Testis (tissue), 3 donors: Measurements from ENCODE around the gene AKAP6. TPM values are rescaled to one million over a fixed set of nuclear protein-coding genes. Genes with fewer than 3 reads are reported as not detected.

Source experiments
- DNase-seq: peaks from one replicate; pipeline ENCODE4 v3.0.0-alpha.2; 2019
- H3K27ac ChIP-seq, 2 donors: fragments of 200-600 bp; sonication (generic); one replicate each; pipeline ENCODE4 v1.5.1; 2019
- H3K27me3 ChIP-seq: fragments of 200-600 bp; sonication (generic); one replicate; pipeline ENCODE4 v1.5.1; 2019
- H3K36me3 ChIP-seq: fragments of 200-600 bp; sonication (generic); one replicate; pipeline ENCODE4 v1.5.1; 2017; ENCODE audit warnings: low read depth; ENCODE audit errors: missing control alignments
- H3K4me1 ChIP-seq: fragments of 200-600 bp; sonication (generic); one replicate; pipeline ENCODE4 v1.5.1; 2019
- H3K4me3 ChIP-seq, 2 donors: fragments of 200-600 bp; sonication (generic); one replicate each; pipeline ENCODE4 v1.5.1; 2017 to 2019
- H3K9me3 ChIP-seq: fragments of 200-600 bp; sonication (generic); one replicate; pipeline ENCODE4 v1.5.1; 2017
- POLR2A ChIP-seq: fragments of 450-650 bp; IDR thresholded peaks from one replicate; pipeline ENCODE4 v1.6.1; 2017; ENCODE audit warnings: antibody characterized with exemption, mild to moderate bottlenecking, moderate library complexity
- WGBS, 2 donors: methylation state at CpG; one replicate each; pipeline ENCODE4 v1.1.5; 2018; 5-methylcytosine and 5-hydroxymethylcytosine counted together
- intact Hi-C: fragments of 100-400 bp; cut with DNase I; formaldehyde crosslinking; loops from one replicate; pipeline ENCODE4 v1.15.1; 2023; ENCODE audit warnings: low total_unique reads
- polyA plus RNA-seq: library from polyadenylated mRNA; stranded (reverse); fragments of 350-450 nt; fragmentation: Illumina TruSeq; extraction: RNeasy Lipid Tissue Mini Kit (QIAGEN cat#74804); gene quantifications from one replicate; pipeline ENCODE4 v1.2.3, GENCODE V29; 2014; ENCODE audit warnings: low read depth, low replicate concordance; ENCODE audit not compliant: insufficient read depth
- total RNA-seq, 2 donors: library from RNA; depleted of rRNA; stranded (reverse); fragments of >200 nt; gene quantifications; one replicate each; pipeline ENCODE4 v1.2.3, GENCODE V29; 2016
- TF ChIP-seq, protein P1 (sequence below), 3 experiments: fragments of 450-650 bp in 2 of 3; fragments of 200-600 bp in 1 of 3; sonication (generic) in 1 of 3; IDR thresholded peaks; one replicate each; pipeline ENCODE4 v1.5.1; 2016 to 2019; ENCODE audit warnings: antibody characterized with exemption in 3 of 3, mild to moderate bottlenecking in 2 of 3, moderate library complexity in 1 of 3

Gene AKAP6
- total and polyA plus RNA-seq, 3 donors from 2014 or later, result 26.6 to 30.9 (median 30.9) TPM

GRCh38 chr14:32656601-32657000 is 327.5 kb downstream of the AKAP6 start:
- Histone ChIP-seq H3K9me3 (no peaks in the 10 kb centered on the region), H3K27me3 (no peaks in the 10 kb centered on the region), H3K4me1 (no peaks in the 10 kb centered on the region), H3K36me3 (no peaks in the 10 kb centered on the region), H3K27ac (no peak overlapping the region), H3K4me3 (no peak overlapping the region)
- no peak for DNase-seq
- 86 to 90% methylated on average over 3 of the region's 3 CpGs for WGBS, 2 donors
- intact Hi-C loops, result no loop called here
- TF ChIP-seq, protein P1, sequence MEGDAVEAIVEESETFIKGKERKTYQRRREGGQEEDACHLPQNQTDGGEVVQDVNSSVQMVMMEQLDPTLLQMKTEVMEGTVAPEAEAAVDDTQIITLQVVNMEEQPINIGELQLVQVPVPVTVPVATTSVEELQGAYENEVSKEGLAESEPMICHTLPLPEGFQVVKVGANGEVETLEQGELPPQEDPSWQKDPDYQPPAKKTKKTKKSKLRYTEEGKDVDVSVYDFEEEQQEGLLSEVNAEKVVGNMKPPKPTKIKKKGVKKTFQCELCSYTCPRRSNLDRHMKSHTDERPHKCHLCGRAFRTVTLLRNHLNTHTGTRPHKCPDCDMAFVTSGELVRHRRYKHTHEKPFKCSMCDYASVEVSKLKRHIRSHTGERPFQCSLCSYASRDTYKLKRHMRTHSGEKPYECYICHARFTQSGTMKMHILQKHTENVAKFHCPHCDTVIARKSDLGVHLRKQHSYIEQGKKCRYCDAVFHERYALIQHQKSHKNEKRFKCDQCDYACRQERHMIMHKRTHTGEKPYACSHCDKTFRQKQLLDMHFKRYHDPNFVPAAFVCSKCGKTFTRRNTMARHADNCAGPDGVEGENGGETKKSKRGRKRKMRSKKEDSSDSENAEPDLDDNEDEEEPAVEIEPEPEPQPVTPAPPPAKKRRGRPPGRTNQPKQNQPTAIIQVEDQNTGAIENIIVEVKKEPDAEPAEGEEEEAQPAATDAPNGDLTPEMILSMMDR (IDR thresholded peaks at IDR 0.05), result no peak
- TF ChIP-seq POLR2A, result no peak

- no peak for DNase-seq
- no peaks in the 10 kb centered on the region for H3K36me3 ChIP-seq
- H3K4me1 ChIP-seq, result no peaks in the 10 kb centered on the region
- no peak overlapping the region for H3K27ac ChIP-seq
- H3K27me3 ChIP-seq, result no peaks in the 10 kb centered on the region
- no peak overlapping the region for H3K4me3 ChIP-seq
- WGBS, 2 donors, result 84 to 90% methylated on average over 4 of the region's 4 CpGs
- intact Hi-C loops, result no loop called here
- TF ChIP-seq POLR2A, result no peak
- TF ChIP-seq, protein P1 (IDR thresholded peaks at IDR 0.05), result no peak
- H3K9me3 ChIP-seq, result no peaks in the 10 kb centered on the region
Measured at GRCh38 chr14:32657081-32657480, 328.0 kb downstream of the AKAP6 start.

- WGBS, 2 donors, result 84 to 85% methylated on average over 6 of the region's 6 CpGs
- Histone ChIP-seq H3K36me3 (no peaks in the 10 kb centered on the region), H3K4me1 (no peaks in the 10 kb centered on the region), H3K27ac (no peak overlapping the region), H3K9me3 (no peaks in the 10 kb centered on the region), H3K4me3 (no peak overlapping the region), H3K27me3 (no peaks in the 10 kb centered on the region)
- no peak for DNase-seq
- TF ChIP-seq POLR2A, result no peak
- TF ChIP-seq, protein P1 (IDR thresholded peaks at IDR 0.05), result no peak
- intact Hi-C loops, result no loop called here
Measured at GRCh38 chr14:32661216-32661615, 332.1 kb downstream of the AKAP6 start.

- Histone ChIP-seq H3K27me3 (no peaks in the 10 kb centered on the region), H3K27ac (no peak overlapping the region), H3K4me3 (no peak overlapping the region), H3K9me3 (no peaks in the 10 kb centered on the region), H3K36me3 (no peaks in the 10 kb centered on the region), H3K4me1 (no peaks in the 10 kb centered on the region)
- no peak for TF ChIP-seq POLR2A
- TF ChIP-seq, protein P1 (IDR thresholded peaks at IDR 0.05), result no peak
- DNase-seq, result no peak
- intact Hi-C loops, result no loop called here
- WGBS, 2 donors, result 56 to 72% methylated on average over 1 of the region's 1 CpG
Measured at GRCh38 chr14:32662211-32662610, 333.1 kb downstream of the AKAP6 start.

- Histone ChIP-seq H3K4me1 (no peaks in the 10 kb centered on the region), H3K36me3 (no peaks in the 10 kb centered on the region), H3K4me3 (no peak overlapping the region), H3K9me3 (no peaks in the 10 kb centered on the region), H3K27ac (no peak overlapping the region), H3K27me3 (no peaks in the 10 kb centered on the region)
- intact Hi-C loops, result no loop called here
- no peak for TF ChIP-seq POLR2A
- TF ChIP-seq, protein P1 (IDR thresholded peaks at IDR 0.05), result no peak
- no peak for DNase-seq
Measured at GRCh38 chr14:32666308-32666707, 337.2 kb downstream of the AKAP6 start.
